ENCODE data around the gene MST1.

MST1 gene

DNA sequence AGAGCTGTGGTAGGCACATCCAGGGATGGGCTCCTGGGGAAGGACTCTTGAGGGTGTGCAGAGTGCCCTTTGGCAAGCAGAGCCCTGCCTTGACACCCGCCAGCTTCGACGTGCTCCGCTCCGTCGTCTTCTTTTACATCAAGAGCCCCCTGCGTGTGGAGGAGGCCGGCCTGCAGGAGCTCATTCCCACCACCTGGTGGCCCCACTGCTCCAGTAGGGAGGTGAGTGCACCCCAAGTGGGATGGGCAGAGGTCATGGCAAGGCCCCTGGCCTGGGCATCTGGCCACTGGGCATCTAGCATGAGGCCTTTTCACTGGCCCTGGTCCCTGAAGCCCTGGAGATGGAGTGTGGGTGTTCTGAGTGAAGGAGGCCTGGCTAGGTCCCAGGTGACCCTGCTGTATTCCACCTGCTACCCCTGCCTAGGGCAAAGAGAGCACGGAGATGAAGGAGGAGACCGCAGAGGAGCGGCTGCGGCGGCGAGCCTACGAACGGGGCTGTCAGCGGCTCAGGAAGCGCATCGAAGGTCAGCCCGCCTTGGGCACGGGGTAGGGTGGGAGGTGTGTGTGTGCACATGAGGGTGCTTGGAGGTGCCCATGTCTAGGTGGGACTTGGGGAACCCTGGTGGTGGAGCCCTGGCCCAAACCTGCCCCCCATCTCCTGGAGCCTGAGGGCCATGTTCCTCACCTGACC lies 12.3 kb upstream of the MST1 start:
- TF ChIP-seq RAD21 (IDR thresholded peaks at IDR 0.05; ENCODE audit: low read depth) (peak; percentile 18; the same call in 1 of the 2 replicates), TEAD4 (IDR thresholded peaks at IDR 0.05) (peak; percentile 26; the same call in 1 of the 2 replicates), CREB1 (IDR thresholded peaks at IDR 0.05; ENCODE audit: low read depth) (no peak)

DNA sequence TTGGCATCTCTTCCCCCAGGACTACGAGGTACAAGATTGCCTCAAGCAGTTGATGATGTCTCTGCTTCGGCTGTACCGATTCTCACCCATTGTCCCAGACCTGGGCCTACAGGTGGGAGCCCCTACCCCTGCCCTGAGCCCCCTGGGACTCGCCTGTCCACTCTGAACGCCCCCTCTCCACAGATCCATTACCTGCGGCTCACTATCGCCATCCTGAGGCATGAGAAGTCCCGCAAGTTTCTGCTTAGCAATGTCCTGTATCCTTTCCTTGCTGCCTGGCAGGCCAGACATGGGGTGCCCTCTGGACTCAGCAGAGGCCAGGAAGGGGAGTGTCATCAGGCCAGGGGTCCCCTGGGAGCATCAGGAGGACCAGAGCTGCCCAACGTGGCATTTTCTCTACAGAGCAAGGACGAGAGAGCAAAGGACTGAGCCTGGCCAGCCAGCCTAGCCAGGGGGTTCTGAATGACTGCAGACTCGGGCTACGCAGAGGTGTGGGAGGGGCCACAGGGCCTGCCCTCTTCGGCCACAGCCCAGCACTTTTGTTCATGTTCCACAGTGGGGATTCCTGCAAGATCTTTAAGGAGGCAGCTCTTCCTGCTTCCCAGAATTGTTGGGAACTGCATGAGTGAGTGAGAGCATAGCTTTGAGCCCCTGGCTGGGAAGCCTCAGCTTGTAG lies 11.3 kb upstream of the MST1 start:
- TF ChIP-seq EGR1 (IDR thresholded peaks at IDR 0.05) (no peak), FOXM1 (IDR thresholded peaks at IDR 0.05; ENCODE audit: borderline replicate concordance, low read depth) (no peak), TAF1 (IDR thresholded peaks at IDR 0.05; ENCODE audit: low read depth) (no peak), RAD21 (IDR thresholded peaks at IDR 0.05; ENCODE audit: low read depth) (no peak), CEBPB (IDR thresholded peaks at IDR 0.05) (no peak), YY1 (IDR thresholded peaks at IDR 0.05; ENCODE audit: low read depth) (no peak), CREB1 (IDR thresholded peaks at IDR 0.05; ENCODE audit: low read depth) (no peak), ZBTB7A (IDR thresholded peaks at IDR 0.05; ENCODE audit: low read depth) (no peak), EP300 (IDR thresholded peaks at IDR 0.05; ENCODE audit: borderline replicate concordance) (no peak), NFIC (IDR thresholded peaks at IDR 0.05) (no peak), TCF12 (IDR thresholded peaks at IDR 0.05; ENCODE audit: low read depth) (no peak), TEAD4 (IDR thresholded peaks at IDR 0.05) (no peak)
- TF ChIP-seq, protein P1, sequence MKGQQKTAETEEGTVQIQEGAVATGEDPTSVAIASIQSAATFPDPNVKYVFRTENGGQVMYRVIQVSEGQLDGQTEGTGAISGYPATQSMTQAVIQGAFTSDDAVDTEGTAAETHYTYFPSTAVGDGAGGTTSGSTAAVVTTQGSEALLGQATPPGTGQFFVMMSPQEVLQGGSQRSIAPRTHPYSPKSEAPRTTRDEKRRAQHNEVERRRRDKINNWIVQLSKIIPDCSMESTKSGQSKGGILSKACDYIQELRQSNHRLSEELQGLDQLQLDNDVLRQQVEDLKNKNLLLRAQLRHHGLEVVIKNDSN (IDR thresholded peaks at IDR 0.05): no peak
- TF ChIP-seq, protein P2, sequence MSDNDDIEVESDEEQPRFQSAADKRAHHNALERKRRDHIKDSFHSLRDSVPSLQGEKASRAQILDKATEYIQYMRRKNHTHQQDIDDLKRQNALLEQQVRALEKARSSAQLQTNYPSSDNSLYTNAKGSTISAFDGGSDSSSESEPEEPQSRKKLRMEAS (IDR thresholded peaks at IDR 0.05): no peak
- TF ChIP-seq, protein P3, sequence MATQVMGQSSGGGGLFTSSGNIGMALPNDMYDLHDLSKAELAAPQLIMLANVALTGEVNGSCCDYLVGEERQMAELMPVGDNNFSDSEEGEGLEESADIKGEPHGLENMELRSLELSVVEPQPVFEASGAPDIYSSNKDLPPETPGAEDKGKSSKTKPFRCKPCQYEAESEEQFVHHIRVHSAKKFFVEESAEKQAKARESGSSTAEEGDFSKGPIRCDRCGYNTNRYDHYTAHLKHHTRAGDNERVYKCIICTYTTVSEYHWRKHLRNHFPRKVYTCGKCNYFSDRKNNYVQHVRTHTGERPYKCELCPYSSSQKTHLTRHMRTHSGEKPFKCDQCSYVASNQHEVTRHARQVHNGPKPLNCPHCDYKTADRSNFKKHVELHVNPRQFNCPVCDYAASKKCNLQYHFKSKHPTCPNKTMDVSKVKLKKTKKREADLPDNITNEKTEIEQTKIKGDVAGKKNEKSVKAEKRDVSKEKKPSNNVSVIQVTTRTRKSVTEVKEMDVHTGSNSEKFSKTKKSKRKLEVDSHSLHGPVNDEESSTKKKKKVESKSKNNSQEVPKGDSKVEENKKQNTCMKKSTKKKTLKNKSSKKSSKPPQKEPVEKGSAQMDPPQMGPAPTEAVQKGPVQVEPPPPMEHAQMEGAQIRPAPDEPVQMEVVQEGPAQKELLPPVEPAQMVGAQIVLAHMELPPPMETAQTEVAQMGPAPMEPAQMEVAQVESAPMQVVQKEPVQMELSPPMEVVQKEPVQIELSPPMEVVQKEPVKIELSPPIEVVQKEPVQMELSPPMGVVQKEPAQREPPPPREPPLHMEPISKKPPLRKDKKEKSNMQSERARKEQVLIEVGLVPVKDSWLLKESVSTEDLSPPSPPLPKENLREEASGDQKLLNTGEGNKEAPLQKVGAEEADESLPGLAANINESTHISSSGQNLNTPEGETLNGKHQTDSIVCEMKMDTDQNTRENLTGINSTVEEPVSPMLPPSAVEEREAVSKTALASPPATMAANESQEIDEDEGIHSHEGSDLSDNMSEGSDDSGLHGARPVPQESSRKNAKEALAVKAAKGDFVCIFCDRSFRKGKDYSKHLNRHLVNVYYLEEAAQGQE (IDR thresholded peaks at IDR 0.05; ENCODE audit: low read depth): no peak

DNA sequence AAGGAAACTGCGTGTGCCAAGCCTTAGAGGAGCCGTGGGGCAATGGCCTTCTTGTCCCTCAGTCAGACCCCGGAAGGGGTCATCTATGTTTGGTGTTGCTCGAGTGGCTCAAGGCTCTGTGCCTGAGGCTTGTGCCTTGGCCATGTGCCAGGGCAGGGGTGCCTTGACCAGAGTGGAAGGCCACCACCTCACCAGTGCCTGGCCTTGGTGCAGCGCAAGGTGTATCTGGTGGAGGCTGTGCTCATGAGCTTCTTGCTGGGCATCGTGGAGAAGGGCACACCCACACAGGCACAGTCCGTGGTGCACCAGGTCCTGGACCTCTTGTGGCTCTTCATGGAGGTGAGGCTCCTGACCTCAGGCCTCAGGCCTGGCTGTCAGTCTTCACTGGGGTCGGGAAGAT lies 10.7 kb upstream of the MST1 start:
- no peak for TF ChIP-seq TAF1 (IDR thresholded peaks at IDR 0.05; ENCODE audit: low read depth)
- no peak for TF ChIP-seq FOXM1 (IDR thresholded peaks at IDR 0.05; ENCODE audit: borderline replicate concordance, low read depth)
- TF ChIP-seq RAD21 (IDR thresholded peaks at IDR 0.05; ENCODE audit: low read depth): no peak
- no peak for TF ChIP-seq TCF12 (IDR thresholded peaks at IDR 0.05; ENCODE audit: low read depth)
- no peak for TF ChIP-seq CEBPB (IDR thresholded peaks at IDR 0.05)
- TF ChIP-seq NFIC (IDR thresholded peaks at IDR 0.05): no peak
- TF ChIP-seq, protein P1 (IDR thresholded peaks at IDR 0.05): no peak
- TF ChIP-seq TEAD4 (IDR thresholded peaks at IDR 0.05): no peak
- no peak for TF ChIP-seq YY1 (IDR thresholded peaks at IDR 0.05; ENCODE audit: low read depth)
- TF ChIP-seq, protein P3 (IDR thresholded peaks at IDR 0.05; ENCODE audit: low read depth): no peak
- no peak for TF ChIP-seq EGR1 (IDR thresholded peaks at IDR 0.05)
- TF ChIP-seq, protein P2 (IDR thresholded peaks at IDR 0.05): no peak
- no peak for TF ChIP-seq EP300 (IDR thresholded peaks at IDR 0.05; ENCODE audit: borderline replicate concordance)
- TF ChIP-seq ZBTB7A (IDR thresholded peaks at IDR 0.05; ENCODE audit: low read depth): no peak
- no peak for TF ChIP-seq CREB1 (IDR thresholded peaks at IDR 0.05; ENCODE audit: low read depth)

DNA sequence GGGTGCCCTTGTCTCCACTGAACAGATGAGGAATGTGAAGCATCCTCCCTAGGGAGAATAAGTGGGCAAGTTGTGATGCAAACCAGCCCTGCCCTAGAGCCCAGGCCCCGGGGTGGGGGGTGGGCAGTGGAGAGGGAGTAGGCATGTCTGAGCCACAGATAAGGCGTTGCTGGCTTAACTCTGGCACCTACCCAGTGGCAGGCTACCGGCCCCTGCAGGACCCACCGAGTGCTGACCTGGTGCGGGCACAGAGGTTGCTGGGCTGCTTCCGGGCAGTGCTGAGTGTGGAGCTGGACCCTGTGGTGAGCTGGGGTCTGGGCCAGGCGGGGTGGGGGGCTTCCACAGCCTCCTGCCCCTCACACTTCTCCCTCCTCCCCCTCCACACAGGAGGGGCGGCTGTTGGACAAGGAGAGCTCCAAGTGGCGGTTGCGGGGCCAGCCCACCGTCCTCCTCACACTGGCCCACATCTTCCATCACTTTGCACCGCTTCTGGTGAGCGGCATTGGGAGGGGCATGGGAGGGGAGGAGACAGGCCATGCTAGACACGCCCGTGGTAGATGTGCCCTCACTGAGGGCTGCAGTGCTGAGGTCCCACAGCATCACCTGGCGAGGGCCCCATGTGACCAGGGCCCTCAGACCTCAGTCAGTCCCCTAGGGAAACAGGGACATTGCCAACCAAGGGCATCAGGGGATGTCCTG lies 10.2 kb upstream of the MST1 start:
- TF ChIP-seq TAF1 (IDR thresholded peaks at IDR 0.05; ENCODE audit: low read depth): no peak

DNA sequence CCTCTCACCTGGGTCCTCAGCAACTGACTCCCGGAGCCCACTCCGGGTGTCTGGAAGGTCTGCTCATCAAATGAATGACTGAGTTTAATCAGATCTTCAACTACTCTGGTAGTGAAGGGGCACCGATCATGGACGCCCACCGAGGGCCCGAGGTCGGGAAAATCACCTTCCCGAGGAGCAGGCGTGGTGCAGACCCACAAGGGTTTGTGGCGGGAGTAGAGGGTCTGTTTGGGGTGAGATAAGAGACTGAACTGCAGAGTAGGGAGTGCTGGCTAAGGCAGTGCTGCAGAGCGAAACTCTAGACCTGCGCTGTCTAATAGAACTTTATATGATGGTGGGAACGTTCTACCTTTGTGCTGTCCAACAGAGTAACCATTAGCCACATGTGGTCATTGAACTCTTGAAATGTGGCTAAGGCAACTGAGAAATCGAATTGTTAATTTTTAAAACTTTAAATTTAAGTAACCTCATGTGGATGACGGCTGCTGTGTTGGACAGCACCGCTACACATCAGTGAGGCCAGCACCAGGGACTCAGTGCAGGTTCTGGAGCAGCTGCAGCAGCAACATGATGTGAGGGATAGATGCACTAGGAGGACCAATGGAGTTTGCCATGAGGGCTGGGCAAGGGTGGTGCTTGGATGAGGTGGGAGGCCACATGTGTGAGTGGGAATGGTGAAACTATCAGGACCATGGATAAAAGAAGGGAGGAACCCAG lies 792 bp upstream of the MST1 start:
- TF ChIP-seq, protein P3 (IDR thresholded peaks at IDR 0.05; ENCODE audit: low read depth): peak; percentile 44; the same call in 1 of the 2 replicates

All from Ishikawa (cell line).